ENCODE data around the gene MAST4. TPM values are rescaled to one million over a fixed set of nuclear protein-coding genes. Genes with fewer than 3 reads are reported as not detected.

The MAST4 gene
- total and polyA plus RNA-seq, 2 of the 8 experiments (the other 6 are each of a cell fraction or from before 2014, with no cell fraction given): 1.5 to 2.6 TPM

DNA sequence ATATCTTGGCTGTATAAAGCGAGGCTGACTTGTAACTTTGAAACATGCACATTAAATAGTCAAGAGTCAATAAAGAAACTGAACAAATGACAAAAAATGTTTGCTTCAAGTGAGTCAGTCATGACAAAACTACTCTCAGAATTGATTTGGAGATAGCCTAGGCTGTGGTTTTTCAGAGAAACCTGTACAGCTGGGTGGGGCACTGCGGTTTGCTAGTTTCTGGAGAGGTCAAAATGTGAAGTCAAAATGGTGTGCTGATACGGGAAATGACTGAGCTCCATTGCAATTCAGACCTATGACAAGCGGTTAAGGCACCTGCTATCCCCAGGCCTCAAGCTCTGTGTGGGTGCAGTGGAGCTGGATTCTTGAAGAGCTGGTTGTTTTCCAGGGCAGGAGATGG is 610.7 kb downstream of the MAST4 start:
- Histone ChIP-seq H3K23me2 (ENCODE audit: low read depth, low read length) (no peaks in the 10 kb centered on the region), H3K9ac (replicated peaks in 1 of 4; ENCODE audit: extremely low read depth in 1 of 4, low read depth in 3 of 4, low read length in 3 of 4) (no peak overlapping the region), H2BK15ac (ENCODE audit: low read length) (no peak overlapping the region), H3K79me1 (ENCODE audit: low read depth, low read length) (no peaks in the 10 kb centered on the region), H3K18ac (ENCODE audit: extremely low read depth, low read length) (no peak overlapping the region), H2BK5ac (ENCODE audit: low read depth, low read length) (no peak overlapping the region), H2BK12ac (ENCODE audit: low read depth, low read length) (no peak overlapping the region), H3K14ac (ENCODE audit: insufficient read length) (no peak overlapping the region), H3K4me2 (ENCODE audit: insufficient read depth in 1 of 2, low read depth in 2 of 2, low read length in 2 of 2) (no peak overlapping the region), H4K91ac (replicated peaks; ENCODE audit: insufficient read length, low read length) (no peak overlapping the region), H3K27me3 (replicated peaks in 1 of 4; ENCODE audit: control insufficient read depth in 3 of 4, extremely low read depth in 1 of 4, insufficient read depth in 3 of 4, low read length in 3 of 4) (no peaks in the 10 kb centered on the region), H4K8ac (ENCODE audit: extremely low read depth, insufficient read depth, low read length) (no peak overlapping the region), H3K36me3 (ENCODE audit: control insufficient read depth in 2 of 4, insufficient read depth in 4 of 4, low read length in 3 of 4) (no peaks in the 10 kb centered on the region), H3K4me3 (ENCODE audit: extremely low read depth in 1 of 4, insufficient read depth in 2 of 4, low read depth in 3 of 4, low read length in 4 of 4) (no peak overlapping the region), H2BK120ac (replicated peaks; ENCODE audit: low read depth, low read length) (no peak overlapping the region), H2BK20ac (ENCODE audit: low read length) (no peak overlapping the region), H3K27ac (ENCODE audit: low read depth, low read length) (no peak overlapping the region), H2AK5ac (ENCODE audit: low read depth, low read length) (no peak overlapping the region), H4K20me1 (replicated peaks in 1 of 2; ENCODE audit: control insufficient read depth in 1 of 2, insufficient read depth in 2 of 2, low read length in 2 of 2) (no peaks in the 10 kb centered on the region), H3K4me1 (replicated peaks in 1 of 4; ENCODE audit: control insufficient read depth in 3 of 4, insufficient read depth in 4 of 4, low read length in 3 of 4) (no peaks in the 10 kb centered on the region), H3K4ac (replicated peaks; ENCODE audit: insufficient read length, low read depth, low read length) (no peak overlapping the region), H2AFZ (ENCODE audit: low read length) (no peak overlapping the region), H3K23ac (ENCODE audit: insufficient read length) (no peak overlapping the region), H3K79me2 (ENCODE audit: control insufficient read depth in 1 of 2, insufficient read depth in 2 of 2, low read length in 2 of 2) (no peaks in the 10 kb centered on the region), H4K5ac (ENCODE audit: insufficient read length, low read depth, low read length) (no peak overlapping the region), H3K9me3 (ENCODE audit: insufficient read depth in 2 of 2, low read depth in 1 of 2, low read length in 1 of 2) (no peaks in the 10 kb centered on the region), H3K56ac (replicated peaks; ENCODE audit: insufficient read length, low read depth, low read length) (no peak overlapping the region)
- no peak for TF ChIP-seq RXRA (IDR thresholded peaks at IDR 0.05; ENCODE audit: insufficient read depth, low read depth, low read length)
- no peak for TF ChIP-seq RAD21 (IDR thresholded peaks at IDR 0.05 in 1 of 2, conservative IDR thresholded peaks at IDR 0.05 in 1 of 2; ENCODE audit: low read depth in 2 of 2, low read length in 2 of 2)
- TF ChIP-seq YY1 (IDR thresholded peaks at IDR 0.05; ENCODE audit: low read depth, low read length): no peak
- no peak for TF ChIP-seq SAP30 (IDR thresholded peaks at IDR 0.05; ENCODE audit: insufficient read depth, insufficient replicate concordance, low read length)
- TF ChIP-seq, protein P1, sequence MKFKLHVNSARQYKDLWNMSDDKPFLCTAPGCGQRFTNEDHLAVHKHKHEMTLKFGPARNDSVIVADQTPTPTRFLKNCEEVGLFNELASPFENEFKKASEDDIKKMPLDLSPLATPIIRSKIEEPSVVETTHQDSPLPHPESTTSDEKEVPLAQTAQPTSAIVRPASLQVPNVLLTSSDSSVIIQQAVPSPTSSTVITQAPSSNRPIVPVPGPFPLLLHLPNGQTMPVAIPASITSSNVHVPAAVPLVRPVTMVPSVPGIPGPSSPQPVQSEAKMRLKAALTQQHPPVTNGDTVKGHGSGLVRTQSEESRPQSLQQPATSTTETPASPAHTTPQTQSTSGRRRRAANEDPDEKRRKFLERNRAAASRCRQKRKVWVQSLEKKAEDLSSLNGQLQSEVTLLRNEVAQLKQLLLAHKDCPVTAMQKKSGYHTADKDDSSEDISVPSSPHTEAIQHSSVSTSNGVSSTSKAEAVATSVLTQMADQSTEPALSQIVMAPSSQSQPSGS (IDR thresholded peaks at IDR 0.05; ENCODE audit: low read length): no peak
- no peak for TF ChIP-seq ASH2L (IDR thresholded peaks at IDR 0.05; ENCODE audit: low read length)
- FAIRE-seq (no peak), DNase-seq (ENCODE audit: low read depth in 1 of 2, low spot score in 2 of 2) (no peak)
- WGBS, 2 experiments (ENCODE audit: extremely low coverage in 1 of 2, insufficient coverage in 1 of 2, insufficient read length in 1 of 2, insufficient replicate concordance in 2 of 2, low coverage in 1 of 2, low lambda C conversion rate in 2 of 2, missing lambda C conversion rate in 1 of 2): 87% methylated on average over 4 of the region's 4 CpGs; no CpG with 5 or more reads in 1 of the 2 experiments
- CTCF ChIA-PET (ENCODE audit: partially characterized antibody): interaction anchor here (0.7 to 5.1 kb wide), 7 partner anchors 15 to 901 kb away, joined by 3 to 50 read pairs (median 3); no protein-coding TSS in a partner anchor
- POLR2A ChIA-PET (ENCODE audit: partially characterized antibody): interaction anchor here (0.5 to 1.5 kb wide), 2 partner anchors 41 to 144 kb away, joined by 3 to 4 read pairs; no protein-coding TSS in a partner anchor

All from H1 (cell line).